GM19351 (cell line): ENCODE results near the gene SOST.

Source experiments
- ATAC-seq: cut with Tn5 transposase; IDR thresholded peaks from one replicate; pipeline ENCODE4 v1.9.1; 2021; ENCODE audit warnings: mild to moderate bottlenecking, moderate library complexity; ENCODE audit not compliant: unreplicated experiment

The SOST gene

DNA sequence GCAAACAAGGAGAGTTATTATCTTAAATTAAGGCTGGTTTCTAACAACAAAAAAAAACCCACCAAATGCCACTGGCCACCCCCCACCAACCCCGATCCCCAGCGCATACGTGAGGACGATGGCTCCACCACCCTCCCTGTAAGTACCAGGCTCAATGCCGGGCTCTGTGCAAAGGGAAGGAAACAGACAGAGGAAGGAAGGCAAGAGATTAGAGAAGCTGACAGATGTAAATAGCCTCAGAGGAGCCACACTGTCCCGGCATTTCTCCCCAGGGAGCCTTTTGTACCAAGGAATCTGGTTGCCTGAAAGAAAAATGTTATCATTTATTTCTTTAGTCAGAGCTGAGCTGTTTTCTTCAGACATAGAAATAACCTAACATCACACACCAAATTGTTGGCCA lies 13.1 kb downstream of the SOST start:
- no peak for ATAC-seq

DNA sequence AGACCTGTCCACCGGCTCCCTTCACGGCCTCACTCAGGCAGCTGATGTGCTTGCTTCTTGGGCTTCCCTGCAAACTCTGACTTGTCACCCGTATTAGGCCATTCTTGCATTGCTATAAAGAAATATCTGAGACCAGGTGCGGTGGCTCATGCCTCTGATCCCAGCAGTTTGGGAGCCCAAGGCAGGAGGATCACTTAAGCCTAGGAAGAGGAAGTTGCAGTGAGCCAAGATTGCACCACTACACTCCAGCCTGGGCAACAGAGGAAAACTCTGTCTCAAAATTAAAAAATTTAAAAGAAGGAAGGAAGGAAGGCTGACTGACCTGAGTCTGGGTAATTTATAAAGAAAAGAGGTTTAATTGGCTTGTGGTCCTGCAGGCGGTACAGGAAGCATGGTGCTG lies 17.0 kb downstream of the SOST start:
- ATAC-seq = no peak

DNA sequence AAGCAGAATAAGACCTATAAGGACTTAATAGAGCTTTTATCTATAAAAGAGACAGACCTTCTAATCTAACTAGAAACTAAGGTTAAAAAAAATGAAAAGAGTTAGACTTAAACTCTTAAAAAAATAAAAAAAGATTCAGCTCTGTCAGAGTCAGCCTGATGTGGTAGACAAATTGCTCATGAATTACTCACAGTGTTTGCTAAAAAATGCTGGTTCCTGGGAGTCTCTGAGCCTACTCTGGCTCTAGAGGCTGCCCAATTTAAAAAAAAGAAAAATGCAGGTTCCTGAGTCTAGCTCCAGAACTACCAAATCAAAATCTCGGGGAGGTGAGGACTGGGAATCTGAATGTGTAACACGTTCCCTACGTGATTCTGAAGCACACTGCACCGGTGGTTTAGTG lies 18.1 kb downstream of the SOST start:
- no peak for ATAC-seq

DNA sequence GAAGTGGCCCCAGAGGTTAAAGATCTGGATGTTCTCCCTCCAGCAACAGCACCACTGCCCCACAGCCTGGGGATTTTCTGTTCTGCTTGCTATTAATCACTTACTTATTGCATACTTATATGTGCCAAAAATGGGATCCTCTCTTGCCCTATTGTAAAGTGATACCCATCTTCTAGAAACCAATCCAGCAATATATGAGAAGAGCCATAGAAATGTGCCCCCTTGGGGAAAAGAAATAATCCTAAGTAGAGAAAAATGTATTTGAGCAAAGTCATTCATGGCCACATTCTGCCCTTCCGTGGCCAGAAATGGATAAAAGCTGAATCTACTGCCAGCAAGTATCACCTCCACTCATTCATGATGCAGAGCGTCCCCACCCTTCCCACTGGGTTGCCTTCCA lies 20.9 kb downstream of the SOST start:
- no peak for ATAC-seq

DNA sequence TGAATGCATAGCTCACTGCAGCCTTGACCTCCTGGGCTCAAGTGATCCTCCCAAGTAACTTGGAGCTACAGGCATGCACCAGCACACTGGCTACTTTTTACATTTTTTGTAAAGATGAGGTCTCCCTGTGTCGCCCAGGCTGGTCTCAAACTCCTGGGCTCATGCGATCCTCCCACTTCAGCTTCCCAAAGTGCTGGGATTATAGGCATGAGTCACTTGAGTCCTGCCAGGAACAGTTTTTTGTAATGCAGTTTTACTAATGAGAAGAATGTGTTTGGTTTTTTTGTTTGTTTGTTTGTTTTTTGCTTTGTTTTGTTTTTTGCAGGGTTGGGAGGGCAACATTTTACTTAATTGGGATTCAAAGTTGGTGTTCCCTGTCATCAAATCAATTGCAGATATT lies 22.2 kb downstream of the SOST start:
- ATAC-seq = no peak

DNA sequence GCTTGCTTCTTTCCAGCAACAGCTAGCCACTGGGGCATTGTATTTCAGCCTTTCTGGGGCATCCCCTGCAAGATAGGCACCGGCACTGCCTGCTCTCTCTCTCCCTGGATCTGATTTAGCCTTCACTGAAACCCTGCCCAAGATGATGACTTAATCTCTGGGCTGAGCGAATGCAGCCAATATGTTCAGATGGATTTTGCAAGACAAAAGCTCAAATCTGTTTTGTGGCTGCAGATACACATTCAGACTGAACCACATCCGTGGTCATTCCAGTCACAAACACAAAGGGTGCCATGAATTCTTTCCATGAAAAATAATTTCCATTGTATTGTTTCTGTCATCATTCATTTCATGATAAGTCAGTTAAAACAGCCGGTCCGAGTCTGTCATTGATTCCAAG lies 24.2 kb downstream of the SOST start:
- ATAC-seq = no peak

DNA sequence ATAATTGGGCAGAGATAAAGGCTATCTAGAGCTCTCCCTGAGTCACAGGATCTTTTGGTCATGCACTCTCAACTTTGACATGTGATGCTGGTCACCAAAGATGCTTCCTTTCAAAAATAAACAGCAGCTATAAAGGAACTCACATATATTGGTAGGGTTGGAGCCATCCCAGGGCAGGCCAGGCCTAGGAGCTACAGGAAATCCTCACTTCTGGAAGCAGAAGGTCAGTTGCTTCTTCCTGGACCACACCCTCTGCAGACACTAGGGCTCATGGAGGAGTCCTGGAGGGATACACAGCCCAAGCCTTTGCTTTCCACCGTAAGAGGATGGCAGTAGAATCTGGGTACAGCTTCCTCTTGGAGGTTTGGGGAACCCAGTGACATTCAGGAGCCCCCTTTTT lies 24.6 kb downstream of the SOST start:
- ATAC-seq = no peak

DNA sequence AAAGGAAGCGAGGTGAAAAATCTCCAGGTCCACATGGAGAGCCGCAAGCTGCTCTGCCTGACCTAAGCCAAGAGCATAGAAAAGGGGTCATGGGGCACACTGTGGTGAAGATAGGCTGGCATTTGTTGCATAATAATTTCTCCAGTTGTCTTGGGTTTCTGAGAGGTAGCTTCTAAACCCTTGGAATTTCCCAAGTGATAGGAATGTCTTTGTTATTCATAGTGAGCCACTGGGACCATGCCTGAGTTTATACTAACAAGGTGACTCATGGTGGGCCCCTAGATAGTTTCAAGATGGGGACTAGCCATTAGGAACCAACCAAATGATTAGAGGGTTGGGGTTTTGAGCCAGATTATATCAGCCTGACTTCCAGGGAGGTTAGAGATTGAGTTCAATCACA lies 25.6 kb downstream of the SOST start:
- no peak for ATAC-seq

DNA sequence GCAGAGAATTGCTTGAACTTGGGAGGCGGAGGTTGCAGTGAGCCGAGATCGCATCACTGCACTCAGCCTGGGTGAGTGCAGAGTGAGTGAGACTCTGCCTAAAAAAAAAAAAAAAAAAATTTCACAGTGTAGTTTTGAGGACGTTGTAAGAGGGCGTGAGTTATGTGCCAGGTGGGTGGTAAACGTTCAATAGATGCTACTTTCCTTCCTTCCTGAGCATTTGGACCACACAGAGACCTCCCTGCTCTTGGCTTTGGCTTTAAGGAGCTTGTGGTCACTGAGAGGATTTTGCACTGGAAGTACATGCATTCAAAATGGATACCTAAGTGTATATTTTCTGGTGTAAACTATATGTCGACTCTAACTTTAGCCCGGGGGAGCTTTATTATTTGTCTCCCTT lies 30.5 kb downstream of the SOST start:
- no peak for ATAC-seq

DNA sequence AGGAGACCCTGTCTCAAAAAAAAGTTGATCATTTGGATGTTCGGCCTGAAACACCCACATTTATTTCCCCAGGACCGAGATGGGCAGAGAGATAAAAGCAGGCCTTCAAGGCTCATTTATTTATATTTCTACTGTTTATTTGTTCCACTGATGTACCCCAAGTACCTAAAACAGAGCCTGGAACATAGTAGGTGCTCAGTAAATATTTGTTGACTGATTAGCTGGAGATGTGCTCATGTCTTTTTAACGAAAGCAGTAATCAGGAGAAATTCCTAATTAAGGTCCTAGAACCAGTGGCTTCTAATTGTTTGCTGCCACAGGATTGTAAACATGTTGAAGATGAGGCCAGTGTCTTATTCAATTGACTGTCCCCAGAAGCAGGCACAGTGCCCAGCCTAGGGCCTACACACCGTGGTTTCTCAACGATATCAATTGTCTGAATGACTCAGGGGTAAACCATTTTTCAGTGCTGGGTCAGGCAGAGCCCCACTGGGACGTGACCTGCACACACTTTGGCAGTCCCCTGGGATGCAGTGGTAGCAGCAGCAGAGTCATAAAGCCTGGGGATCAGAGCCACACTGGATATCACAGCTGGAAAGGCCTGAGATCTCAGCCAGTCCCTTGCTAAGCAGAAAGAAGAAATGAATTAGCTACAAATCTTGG lies 34.8 kb downstream of the SOST start:
- ATAC-seq = no peak

DNA sequence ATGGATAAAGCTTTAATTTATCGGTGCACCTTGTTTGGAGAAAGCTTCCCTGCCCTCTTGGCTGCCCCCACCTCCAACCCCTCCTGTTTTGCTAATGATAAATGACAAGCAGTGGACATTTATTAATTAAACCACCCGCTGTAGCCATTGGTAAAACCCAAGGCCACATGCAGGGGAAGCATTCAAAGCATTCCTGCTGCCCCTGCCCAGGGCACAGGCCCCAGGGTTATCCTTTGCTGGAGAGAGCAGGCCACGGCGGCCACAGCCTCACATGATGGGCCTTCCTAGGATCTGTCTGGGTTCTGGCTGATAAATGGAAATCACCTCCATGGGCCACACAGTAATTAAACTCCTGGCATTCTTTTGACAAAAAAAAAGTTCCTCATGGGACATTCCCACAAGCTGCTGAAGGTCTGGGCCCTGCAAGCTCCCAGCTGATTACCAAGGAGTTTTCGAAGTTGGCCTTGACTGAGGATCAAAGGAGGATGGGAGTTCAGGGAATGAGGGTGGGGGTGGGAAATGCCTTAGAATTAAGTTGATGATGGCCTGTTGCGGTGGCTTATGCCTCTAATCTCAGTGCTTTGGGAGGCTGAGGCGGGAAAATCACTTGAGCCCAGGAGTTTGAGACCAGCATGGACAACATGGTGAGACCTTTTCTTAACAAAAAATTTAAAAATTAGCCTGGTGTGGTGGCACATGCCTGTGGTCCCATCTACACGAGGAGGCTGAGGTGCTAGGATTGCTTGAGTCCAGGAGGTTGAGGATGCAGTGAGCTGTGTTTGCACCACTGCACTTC lies 35.5 kb downstream of the SOST start:
- ATAC-seq = no peak

DNA sequence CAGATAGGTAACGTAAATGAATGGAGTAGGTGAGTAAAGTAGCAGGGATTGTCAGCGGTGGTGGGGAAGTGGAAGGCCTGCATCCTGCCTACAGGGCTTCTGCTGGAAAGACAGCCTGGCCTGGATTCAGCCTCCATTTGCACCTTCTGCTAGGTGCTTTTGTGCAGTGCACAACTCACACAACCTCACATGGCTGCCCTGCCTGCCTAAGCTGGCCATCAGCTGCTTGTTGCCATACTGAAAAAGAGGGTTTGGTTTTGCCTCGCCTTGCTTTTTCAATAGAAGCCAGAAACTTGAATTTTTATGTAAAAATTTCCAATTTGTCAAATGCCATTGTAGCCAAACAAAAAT lies 36.3 kb downstream of the SOST start:
- no peak for ATAC-seq

DNA sequence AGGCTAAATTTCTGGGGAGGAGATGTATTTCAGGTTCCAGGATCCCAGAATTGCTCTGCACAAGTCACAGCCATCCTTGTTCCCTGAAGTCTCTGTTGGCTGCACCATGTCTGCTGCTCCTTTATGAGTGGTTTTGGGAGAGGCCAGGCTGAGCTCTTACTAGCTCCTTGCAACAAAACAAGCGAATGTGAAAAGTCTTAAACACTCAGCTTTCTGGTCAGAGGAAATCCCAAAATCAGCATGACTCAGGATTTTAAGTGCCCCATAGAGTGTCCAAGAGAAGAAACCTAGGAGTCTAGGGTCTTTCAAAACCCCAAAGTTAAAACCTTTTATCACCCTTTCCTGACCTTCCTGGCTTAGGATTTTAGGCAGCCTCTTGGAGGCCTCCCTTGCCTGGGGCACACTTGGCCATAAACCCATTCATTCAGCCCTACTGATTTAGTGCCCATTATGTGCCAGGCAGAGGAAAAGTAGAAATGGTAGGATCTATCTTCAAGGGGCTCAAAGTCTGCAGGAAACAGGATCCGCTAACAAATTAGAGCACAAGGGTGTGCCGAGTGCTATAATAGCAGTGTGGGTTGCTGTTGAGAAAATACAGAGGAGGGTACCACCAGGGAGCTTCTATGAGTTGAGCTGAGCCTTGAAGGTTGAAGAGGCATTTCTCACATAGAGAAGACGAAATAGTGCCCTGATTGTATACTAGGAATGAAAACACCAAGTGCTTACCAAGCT lies 36.9 kb downstream of the SOST start:
- no peak for ATAC-seq

DNA sequence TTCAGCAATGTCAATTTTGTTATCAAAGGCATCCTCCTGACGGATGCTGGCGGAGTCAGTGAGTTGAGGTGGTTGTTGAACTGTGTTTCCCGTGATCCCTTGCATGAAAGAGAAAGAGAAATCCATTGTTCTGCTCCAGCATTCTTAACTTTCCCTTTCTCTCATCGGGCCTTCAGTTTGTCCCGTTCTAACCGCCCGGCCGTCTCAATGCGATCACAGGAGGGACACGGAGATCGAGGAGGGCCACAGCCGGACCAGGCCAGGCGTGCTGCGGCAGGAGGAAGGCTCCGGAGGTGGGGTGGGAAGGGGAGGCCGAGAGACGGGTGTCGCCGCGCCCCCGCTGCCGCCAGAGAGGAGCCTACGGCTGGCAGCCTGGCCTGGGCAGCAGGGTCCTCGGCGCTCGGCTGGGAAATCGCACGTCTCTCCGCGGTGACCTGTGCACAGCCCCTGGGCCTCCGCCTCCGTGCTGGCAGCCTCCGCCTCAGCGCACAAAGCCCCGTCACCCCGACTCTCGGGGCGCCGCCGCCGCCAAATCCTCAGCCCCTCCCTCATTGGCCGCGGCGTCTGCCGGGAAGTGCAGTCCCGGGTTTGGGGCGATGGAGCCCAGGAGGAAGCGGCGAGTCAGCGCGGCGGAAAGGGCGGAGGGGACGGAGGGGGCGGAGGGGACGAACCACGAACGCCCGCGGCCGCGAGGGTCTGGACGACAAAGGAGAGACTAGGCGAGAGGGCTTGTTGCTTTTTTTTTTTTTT lies 38.1 kb downstream of the SOST start:
- ATAC-seq = peak; percentile 68

DNA sequence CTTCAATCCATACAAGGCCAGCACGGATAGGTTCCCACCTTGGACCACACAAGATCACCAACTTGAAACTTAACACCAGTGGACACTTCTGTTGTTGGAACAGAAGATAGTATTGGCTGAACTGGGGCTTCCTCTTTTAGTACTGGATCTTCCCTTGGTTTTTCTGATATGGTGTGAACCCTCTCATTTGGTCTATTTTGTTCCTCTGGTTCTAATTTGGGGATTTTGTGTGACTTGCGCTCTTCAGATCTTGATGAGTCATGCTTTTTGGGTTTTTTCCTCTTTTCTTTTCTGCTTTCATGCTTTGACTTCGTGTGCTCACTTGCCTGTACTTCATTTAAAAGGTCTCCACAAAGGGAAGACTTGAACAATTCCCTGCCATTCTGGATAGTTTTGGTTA lies 39.0 kb downstream of the SOST start:
- ATAC-seq = no peak

DNA sequence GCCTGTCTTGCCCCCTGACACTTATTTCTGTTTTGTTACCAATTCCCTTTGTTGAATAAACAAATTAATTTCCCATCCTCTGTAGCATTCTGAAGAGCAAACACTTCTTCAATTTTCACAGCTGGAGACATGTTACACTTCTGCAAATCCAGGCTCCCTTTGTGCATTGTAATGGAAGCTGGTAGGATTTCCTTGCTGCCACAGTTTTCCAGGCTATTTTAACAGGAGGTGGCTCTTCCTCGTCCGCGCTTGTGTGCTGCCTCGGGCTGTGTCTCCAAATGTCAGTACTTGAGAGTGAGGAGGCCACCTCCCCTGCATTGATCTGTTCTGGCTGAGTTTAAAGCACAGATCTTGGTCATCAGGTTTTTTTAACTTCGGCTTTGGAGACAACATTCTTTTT lies 40.0 kb downstream of the SOST start:
- no peak for ATAC-seq

DNA sequence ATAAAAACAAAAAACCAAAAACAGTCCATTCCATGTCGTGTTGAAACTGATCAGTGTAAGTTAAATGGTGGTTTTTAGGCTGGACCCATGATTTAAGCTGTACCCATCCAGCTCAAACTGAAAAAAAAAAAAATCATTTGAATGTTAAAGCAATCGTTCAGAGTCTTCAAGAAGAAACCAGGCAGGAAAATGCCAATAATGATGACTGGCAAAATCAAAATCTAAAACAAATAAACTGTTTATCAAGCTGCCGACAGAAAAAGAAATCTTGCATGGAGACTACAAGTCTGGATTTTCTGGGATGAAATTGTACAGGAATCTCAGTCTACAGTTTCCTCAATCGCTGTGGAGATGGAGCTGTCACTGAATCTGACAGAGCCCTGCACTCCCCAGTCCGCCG lies 40.7 kb downstream of the SOST start:
- ATAC-seq = no peak

DNA sequence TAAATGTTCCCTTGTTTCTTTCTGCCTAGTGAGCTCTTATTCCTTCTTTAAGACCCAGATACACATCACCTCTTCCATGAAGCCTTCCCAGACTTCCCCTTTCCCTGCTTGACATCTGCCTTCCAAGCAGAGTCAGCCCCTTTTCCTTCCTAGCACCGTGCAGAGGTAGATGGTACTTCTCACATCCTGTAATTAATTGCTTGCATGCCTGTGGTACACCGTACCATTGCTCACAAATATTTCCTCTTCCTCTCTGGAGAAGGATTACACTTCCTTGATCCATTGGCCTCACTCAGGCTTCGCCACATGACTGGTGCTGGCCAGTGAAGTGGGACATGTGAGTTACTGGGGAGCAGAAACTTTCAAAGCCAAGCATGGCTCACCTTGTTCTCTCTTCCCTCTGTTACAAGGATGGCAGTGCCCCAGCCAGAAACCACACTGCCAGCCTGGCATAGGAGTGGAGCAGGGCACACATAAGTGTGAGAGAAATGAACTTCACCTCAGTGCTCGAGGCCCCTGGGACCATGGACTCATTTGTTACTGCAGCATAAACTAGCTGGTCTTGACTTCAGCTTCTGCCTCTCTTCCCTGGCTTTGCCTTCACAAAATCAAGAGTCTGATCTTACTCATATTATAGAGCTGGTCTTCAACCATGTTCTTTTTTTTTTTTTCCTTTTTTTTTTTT lies 44.0 kb downstream of the SOST start:
- ATAC-seq = no peak

DNA sequence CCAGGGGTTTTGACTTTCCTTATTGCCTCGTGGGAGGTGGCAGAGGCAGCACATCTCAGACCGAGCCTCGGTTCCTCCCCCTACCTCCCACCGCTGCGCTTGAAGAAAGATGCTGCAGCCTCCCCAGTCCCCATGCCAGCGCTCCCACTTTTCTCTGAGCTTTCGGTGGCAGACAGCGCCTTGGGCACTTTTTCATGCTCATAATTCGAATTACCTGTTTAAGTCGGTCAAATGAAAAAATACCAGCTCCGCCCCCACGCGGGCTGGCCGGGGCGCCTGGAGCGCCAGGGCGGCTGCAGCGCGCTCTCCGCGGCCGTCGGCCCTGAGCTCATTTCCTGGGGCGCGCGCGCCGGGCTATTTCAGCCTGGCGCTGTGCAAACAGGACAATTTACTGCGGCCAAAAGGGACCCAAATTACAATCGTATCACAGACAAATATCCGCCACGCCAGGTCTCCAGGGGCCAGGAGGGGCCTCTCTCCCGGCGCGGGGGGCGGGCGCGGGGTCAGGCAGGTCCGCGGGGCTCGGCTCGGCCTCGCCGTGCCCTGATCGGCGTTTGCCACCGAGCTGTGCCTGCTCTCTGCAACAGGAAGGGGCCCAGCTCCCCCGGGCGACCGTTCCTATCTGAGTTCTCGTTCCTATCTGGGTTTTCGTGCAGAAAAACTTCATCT lies 45.0 kb downstream of the SOST start:
- ATAC-seq = no peak

DNA sequence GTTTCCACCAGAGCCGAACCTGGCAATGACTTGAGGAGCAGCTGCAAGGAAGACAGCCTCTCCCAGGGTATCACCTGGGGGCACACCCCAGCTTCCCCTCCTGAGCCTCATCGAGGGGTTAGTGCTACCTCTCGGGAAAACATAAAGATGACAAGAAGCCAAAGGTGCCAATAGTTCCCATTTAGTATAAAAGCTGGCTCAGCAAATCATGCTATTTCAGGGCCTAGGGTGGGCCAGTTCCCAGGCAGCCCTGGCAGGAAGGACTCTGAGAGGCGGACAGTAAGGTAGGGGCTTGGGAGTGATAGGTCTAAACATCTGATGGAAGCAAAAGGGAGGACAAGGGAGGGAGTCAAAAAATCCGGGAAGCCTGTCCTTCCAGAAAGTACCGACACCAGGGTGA lies 46.2 kb downstream of the SOST start:
- no peak for ATAC-seq
